ENCODE data around the gene CALHM3. TPM values are rescaled to one million over a fixed set of nuclear protein-coding genes. Genes with fewer than 3 reads are reported as not detected.

Gene CALHM3
- total RNA-seq, 1 donor from 2014 or later = not detected

DNA sequence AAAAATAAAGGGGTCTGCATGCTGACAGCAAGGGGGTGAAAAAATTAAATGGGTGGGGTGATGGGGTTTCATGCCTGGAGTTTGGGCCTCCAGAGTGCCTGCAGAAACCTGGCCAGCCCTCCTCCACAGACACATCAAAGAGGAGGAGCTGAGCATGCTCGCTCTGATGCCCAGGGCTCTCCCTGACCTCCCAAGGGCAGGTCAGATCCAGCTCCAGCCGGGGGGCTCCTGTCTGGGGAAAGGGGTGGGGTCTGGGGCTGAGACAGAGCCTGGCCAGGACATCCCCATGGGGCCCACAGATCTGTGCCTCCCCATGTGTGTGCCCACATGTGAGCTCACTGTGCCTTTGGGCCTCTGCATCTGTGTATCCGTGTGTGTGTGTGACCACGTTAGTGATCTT is 19.4 kb downstream of the CALHM3 start:
- Mint-ChIP-seq H3K36me3 (ENCODE audit: low read depth) (no peaks in the 10 kb centered on the region), H3K27ac (no peak overlapping the region), H3K4me1 (ENCODE audit: low read depth) (peaks cover 15% of the 10 kb centered on the region), H3K27me3 (ENCODE audit: insufficient read depth) (peaks cover 2% of the 10 kb centered on the region), H3K4me3 (no peak overlapping the region), H3K9me3 (no peaks in the 10 kb centered on the region)
- intact Hi-C loops (cut with micrococcal nuclease) = no loop called here
- DNase-seq (ENCODE audit: low spot score) = no peak

DNA sequence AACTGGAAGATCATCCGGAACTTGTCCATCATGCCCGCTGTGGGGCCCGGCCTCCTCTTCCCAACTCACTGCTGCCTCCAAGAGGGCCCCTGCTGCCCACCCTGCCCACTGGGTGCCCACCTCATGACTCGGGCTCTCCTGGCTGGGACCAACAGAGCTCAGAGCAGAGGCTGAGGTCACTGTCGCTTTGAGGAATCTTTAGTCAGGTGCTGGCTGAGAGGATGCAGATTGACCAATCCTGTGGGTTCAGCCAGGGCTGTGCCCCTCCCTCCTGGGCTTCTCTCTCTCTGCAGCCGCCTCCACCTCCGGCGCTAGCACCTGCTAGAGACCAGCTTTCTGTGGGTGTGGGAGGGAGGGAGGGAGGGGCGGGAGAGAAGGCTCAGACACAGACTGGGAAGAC is 20.3 kb downstream of the CALHM3 start, which contains the start of gene CALHM1:
Gene CALHM1 (minus strand): TSS at position 181 of the 400 bp plus-strand sequence. CDS start 149 bp downstream, at position 32.
- no peak for DNase-seq (ENCODE audit: low spot score)
- Mint-ChIP-seq H3K4me3 (no peak within 1 kb of the TSS), H3K9me3 (no peaks in the 10 kb centered on the region), H3K36me3 (ENCODE audit: low read depth) (no peaks in the 10 kb centered on the region), H3K27me3 (ENCODE audit: insufficient read depth) (peaks cover 2% of the 10 kb centered on the region), H3K27ac (no peak within 1 kb of the TSS), H3K4me1 (ENCODE audit: low read depth) (peaks cover 19% of the 10 kb centered on the region)
- intact Hi-C loops (cut with micrococcal nuclease) = no loop called here

DNA sequence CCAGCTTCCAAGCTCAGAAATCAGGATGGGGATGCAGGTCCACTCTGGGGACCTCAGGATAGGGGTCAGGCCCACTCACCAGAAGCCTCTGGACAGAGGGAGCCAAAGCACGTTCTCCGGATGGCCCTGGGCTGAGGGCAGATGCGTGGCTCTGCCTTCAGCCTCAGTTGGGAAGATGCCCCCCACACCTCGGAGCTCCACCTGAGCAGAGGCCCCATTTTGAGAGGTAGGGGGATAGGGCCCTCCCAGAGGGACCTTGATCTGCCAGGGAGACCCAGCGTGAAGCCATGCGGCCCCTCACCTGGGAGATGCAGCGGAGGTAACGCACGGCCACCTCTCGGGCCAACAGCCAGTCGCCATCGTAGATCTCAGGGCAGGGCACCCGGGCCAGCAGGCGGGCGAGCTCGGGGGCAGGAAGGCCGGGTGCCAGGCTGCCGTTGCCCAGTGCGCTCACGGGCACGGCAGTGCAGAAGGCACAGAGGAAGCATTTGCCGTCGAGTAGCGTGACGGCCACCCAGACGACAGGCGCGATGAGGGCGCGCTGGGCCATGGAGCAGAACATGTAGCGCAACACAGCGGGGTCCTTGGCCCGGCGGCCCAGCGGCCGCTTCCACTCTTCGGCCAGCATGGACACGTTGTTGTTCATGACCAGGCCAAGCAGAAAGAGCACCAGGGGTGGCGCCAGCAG is 21.0 kb downstream of the CALHM3 start:
- H3K27me3 Mint-ChIP-seq (ENCODE audit: insufficient read depth) = peaks cover under 1% of the 10 kb centered on the region
- intact Hi-C loops (cut with micrococcal nuclease) = no loop called here
- H3K27ac Mint-ChIP-seq = no peak overlapping the region

DNA sequence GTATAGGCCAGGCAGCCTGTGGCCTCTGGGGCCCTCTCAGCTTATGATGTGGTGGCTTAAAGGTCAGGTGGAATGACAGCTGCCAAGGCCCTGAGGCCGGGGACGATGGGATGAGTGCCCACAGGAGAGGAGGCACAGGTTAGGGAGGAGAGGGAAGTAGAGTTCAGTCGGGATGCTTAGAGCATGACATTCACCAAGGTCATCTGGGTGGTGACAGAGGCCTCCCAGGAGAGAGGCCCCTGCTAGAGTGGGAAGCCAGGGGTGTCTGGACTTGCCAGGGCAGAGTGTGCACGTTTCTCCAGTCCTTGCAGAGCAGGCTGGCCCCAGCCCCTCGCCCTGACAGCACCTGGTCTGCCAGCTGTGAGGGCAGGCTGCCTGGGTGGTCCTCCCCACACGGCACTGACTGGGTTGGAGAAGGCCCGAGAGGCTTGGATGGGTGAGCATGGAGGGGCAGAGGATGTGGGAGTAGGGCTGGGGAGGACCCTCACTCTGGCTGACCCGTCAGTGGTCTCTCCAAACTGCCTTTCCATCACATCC is 21.8 kb downstream of the CALHM3 start:
- Mint-ChIP-seq H3K36me3 (ENCODE audit: low read depth) (no peaks in the 10 kb centered on the region), H3K4me1 (ENCODE audit: low read depth) (peaks cover 28% of the 10 kb centered on the region), H3K27ac (peak overlapping the region; percentile 1), H3K27me3 (ENCODE audit: insufficient read depth) (no peaks in the 10 kb centered on the region), H3K9me3 (no peaks in the 10 kb centered on the region), H3K4me3 (no peak overlapping the region)
- no peak for DNase-seq (ENCODE audit: low spot score)
- intact Hi-C loops (cut with micrococcal nuclease) = no loop called here

More for the DNA sequence above, 21.0 kb downstream of the CALHM3 start:
- H3K4me3 Mint-ChIP-seq = no peak overlapping the region
- no peak for DNase-seq (ENCODE audit: low spot score)
- H3K36me3 Mint-ChIP-seq (ENCODE audit: low read depth) = no peaks in the 10 kb centered on the region
- peaks cover 23% of the 10 kb centered on the region for H3K4me1 Mint-ChIP-seq (ENCODE audit: low read depth)
- no peaks in the 10 kb centered on the region for H3K9me3 Mint-ChIP-seq

DNA sequence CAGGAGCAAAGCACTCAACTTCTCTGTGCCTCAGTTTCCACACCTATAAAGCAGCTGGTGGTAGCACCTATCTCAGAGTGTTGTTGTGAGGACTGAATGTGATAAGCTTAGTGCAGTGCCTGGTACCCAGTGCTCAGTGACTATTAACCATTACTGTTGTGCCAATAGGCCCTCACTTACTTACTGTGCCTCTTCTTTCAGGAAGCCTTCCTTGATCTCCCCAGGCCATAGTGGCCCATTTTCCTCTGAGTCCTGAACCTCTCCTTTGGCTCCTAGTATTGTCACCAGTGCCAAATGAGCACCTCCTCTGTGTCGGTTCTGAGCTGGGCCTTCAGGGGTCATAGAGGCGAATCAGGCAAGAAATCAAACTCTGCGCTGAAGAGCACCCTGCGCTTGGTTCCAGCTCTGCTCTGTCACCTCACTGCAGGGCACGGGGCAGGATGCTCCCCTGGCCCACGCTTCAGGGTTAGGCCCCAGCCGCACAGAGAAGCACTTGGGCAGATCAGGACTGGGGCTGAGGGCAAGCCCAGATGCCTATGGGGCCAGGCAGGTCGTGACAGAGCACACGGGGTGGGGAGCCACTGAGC is 22.9 kb downstream of the CALHM3 start:
- H3K27me3 Mint-ChIP-seq (ENCODE audit: insufficient read depth) = no peaks in the 10 kb centered on the region
- H3K9me3 Mint-ChIP-seq = no peaks in the 10 kb centered on the region
- H3K4me3 Mint-ChIP-seq = no peak overlapping the region
- intact Hi-C loops (cut with micrococcal nuclease) = no loop called here
- peaks cover 31% of the 10 kb centered on the region for H3K4me1 Mint-ChIP-seq (ENCODE audit: low read depth)
- no peak for DNase-seq (ENCODE audit: low spot score)
- peak overlapping the region; percentile 44 for H3K27ac Mint-ChIP-seq
- H3K36me3 Mint-ChIP-seq (ENCODE audit: low read depth) = no peaks in the 10 kb centered on the region

DNA sequence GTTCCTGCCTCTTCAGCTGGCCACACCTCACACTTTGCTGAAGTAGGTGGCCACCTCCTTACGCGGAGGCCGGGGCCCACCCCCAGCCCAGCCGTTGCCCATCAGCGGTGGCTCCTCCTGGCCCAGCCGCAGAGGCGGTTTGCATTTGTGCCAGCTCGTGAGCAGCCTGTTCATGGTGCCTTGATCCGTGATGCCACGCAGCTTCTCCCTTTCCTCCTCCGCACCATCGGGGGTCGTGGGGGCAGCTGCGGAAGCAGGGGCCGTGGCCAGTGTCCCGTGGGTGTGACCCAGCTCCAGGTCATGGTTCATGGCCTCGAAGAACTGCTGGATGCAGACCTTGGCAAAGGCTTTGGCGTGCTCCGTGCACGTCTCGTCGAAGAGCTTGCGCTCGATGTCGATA is 23.8 kb downstream of the CALHM3 start:
- no peak overlapping the region for H3K4me3 Mint-ChIP-seq
- intact Hi-C loops (cut with micrococcal nuclease) = no loop called here
- no peak overlapping the region for H3K27ac Mint-ChIP-seq
- peaks cover 38% of the 10 kb centered on the region for H3K4me1 Mint-ChIP-seq (ENCODE audit: low read depth)
- peaks cover 3% of the 10 kb centered on the region for H3K36me3 Mint-ChIP-seq (ENCODE audit: low read depth)
- DNase-seq (ENCODE audit: low spot score) = no peak
- no peaks in the 10 kb centered on the region for H3K9me3 Mint-ChIP-seq
- no peaks in the 10 kb centered on the region for H3K27me3 Mint-ChIP-seq (ENCODE audit: insufficient read depth)

DNA sequence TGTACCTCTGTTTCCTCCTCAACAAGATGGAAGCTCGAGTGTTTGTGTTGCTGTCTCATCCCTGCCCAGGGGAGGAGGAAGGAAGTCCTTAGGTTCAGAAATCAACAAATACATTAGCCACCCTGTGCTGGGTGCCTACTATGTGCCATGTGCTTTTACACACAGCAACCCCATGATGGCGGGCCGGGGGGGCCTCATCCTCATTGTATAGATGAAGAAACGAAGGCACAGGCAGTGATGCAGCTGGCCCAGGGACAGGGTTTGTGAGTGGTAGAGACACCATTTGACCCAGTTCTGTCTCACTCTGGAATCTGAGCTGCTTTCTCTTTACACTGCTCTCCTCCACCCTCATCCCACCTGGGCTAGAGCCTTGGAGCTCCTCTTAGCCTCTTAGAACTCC is 25.0 kb downstream of the CALHM3 start:
- peaks cover 38% of the 10 kb centered on the region for H3K4me1 Mint-ChIP-seq (ENCODE audit: low read depth)
- H3K4me3 Mint-ChIP-seq = peak overlapping the region; percentile 77
- no peak for DNase-seq (ENCODE audit: low spot score)
- H3K36me3 Mint-ChIP-seq (ENCODE audit: low read depth) = peaks cover 15% of the 10 kb centered on the region
- H3K27me3 Mint-ChIP-seq (ENCODE audit: insufficient read depth) = no peaks in the 10 kb centered on the region
- intact Hi-C loops (cut with micrococcal nuclease) = no loop called here
- H3K27ac Mint-ChIP-seq = peak overlapping the region; percentile 25
- H3K9me3 Mint-ChIP-seq = no peaks in the 10 kb centered on the region

DNA sequence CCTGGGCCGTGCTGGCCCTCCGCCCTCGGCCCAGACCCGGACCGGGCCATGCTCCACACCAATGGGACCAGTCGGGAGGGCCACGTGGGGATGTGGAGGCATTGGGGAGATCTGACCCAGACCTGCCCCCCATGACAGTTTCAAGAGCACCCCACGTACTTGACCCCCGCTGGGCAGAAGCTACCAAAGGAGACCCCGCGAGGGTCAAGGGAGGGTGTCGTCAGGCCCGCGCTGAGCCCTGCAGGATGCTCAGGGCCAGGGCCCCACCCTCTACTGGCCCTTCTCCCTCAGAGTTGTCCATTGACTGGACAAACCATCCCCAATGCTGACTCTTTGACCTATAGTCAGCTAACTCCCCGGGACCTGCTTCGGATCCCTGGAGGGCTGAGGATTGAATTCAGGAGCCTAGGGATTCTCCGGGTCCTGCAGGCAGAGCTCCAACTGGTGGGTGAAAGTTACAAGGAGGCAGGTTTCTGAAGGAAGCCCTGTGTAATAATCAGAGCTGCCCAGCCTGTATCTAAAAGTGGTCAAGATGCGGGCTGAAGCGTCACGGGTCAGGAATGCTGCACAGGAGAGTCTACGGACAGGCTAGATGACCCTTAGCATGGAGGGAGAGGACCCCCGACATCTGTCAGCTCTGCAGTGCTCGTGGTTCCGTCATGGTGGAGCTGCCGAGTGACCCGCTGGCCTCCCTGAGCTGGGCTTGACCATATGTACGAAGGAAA is 26.4 kb downstream of the CALHM3 start:
- Mint-ChIP-seq H3K36me3 (ENCODE audit: low read depth) (peaks cover 23% of the 10 kb centered on the region), H3K4me3 (peak overlapping the region; percentile 90), H3K27me3 (ENCODE audit: insufficient read depth) (no peaks in the 10 kb centered on the region), H3K27ac (peak overlapping the region; percentile 74), H3K4me1 (ENCODE audit: low read depth) (peaks cover 45% of the 10 kb centered on the region), H3K9me3 (no peaks in the 10 kb centered on the region)
- intact Hi-C loops (cut with micrococcal nuclease) = loop anchor here (1.0 kb wide), 2 partner anchors 19 to 33 kb away; no protein-coding TSS in a partner anchor
- DNase-seq (ENCODE audit: low spot score) = no peak

DNA sequence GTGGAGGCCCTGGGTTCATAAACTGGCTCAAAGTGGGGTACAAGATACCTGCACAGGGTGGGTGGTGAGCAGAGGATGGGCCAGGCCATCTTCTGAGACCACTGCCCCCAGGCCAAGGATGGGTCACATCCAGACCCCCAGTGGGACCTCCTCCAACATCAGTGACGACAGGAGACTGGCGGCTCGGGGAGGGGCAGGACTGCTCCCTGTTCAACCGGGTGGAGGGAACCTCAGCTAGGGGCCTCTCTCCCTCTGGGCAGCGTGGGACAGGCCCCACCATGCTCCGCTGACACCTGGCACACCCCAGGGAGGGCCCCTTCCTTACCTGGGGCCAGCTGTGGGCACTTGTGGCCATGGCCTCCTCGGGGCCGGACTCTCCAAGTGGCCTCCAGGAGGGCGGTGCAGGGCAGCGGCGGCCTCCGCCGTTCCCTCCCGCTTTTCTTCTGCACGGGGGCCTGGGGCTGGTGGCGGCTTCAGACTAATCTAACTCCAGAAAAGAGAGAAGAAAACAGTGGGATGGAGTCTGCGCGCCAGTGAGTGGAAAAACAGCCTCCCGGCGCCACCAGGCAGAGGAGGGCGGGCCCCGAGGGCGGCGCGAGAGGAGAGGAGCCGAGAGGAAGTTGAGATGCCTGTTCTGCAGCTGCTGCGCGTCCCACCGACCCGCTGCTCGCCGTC is 27.1 kb downstream of the CALHM3 start, which contains the start of gene CALHM2:
Gene CALHM2 (minus strand): TSS at position 540 of the 675 bp plus-strand sequence. CDS start 2,429 bp downstream, outside the sequence.
- peak; percentile 54 for DNase-seq (ENCODE audit: low spot score)
- Mint-ChIP-seq H3K27me3 (ENCODE audit: insufficient read depth) (no peaks in the 10 kb centered on the region), H3K27ac (peak within 1 kb of the TSS; percentile 88), H3K9me3 (no peaks in the 10 kb centered on the region), H3K4me1 (ENCODE audit: low read depth) (peaks cover 48% of the 10 kb centered on the region), H3K36me3 (ENCODE audit: low read depth) (peaks cover 25% of the 10 kb centered on the region), H3K4me3 (peak within 1 kb of the TSS; percentile 90)
- intact Hi-C loops (cut with micrococcal nuclease) = loop anchor here (1.0 kb wide), 2 partner anchors 19 to 33 kb away; no protein-coding TSS in a partner anchor

DNA sequence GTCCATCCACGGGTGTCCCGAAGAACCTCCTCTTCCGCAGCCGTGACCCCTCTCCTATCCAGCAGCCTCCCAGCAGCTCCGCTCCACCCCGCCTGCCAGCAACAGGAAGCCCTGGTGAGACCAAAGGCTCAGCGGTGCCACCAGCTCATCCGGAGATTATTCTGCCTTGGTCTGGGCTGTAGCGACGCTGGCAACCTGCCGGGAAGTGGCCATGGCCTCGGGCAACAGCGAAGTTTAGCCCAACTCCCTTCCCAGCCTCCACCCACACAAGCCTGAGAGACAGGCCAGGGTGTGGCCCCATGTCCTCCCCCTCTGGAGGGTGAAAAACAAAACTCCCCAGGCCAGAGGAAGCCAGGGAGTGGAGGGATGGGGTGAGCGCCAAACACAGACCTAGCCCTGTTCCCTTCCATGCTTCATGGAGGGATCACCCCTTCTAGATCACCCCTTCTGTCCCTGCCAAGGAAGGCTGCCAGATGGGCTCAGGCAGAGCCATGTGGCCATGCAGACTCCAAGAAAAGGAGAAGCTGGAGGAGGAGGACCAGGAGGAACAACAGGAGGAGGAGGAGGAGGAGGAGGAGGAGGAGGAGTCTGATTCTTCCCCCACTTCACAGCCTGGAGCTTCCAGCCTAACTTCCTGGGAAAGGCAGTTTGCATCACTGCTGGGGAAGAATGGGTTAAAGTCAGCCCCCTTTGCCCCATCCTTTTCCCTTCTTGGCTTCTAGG is 27.8 kb downstream of the CALHM3 start:
- H3K27ac Mint-ChIP-seq = peak overlapping the region; percentile 88
- intact Hi-C loops (cut with micrococcal nuclease) = no loop called here
- no peaks in the 10 kb centered on the region for H3K9me3 Mint-ChIP-seq
- peaks cover 27% of the 10 kb centered on the region for H3K36me3 Mint-ChIP-seq (ENCODE audit: low read depth)
- peak; percentile 34 for DNase-seq (ENCODE audit: low spot score)
- no peaks in the 10 kb centered on the region for H3K27me3 Mint-ChIP-seq (ENCODE audit: insufficient read depth)
- H3K4me3 Mint-ChIP-seq = peak overlapping the region; percentile 90
- peaks cover 50% of the 10 kb centered on the region for H3K4me1 Mint-ChIP-seq (ENCODE audit: low read depth)

DNA sequence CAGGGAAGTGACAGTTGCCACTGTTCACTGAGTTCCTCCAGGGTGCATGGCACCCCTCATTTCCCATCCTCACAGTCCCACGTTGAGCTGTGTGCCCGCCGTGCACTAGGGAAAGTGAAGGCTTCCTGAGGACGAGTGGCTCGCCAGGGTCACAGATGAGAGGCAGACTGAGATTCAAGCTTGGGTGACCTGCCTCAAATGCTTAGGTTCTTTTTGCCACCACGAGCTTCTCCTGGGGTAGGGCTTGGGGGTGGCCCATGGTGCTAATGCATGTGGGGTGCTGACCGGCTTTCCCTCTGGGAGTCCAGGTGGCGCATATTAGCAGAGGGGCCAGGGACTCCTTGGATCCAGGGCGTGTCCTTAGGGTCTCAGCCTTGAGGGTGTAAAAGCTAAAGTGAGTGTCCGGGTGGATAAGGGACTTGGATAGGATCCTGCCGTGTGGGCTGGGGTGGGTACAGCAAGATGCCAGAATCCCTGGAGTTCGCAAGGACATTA is 28.8 kb downstream of the CALHM3 start:
- no peaks in the 10 kb centered on the region for H3K27me3 Mint-ChIP-seq (ENCODE audit: insufficient read depth)
- H3K4me1 Mint-ChIP-seq (ENCODE audit: low read depth) = peaks cover 60% of the 10 kb centered on the region
- peak overlapping the region; percentile 90 for H3K4me3 Mint-ChIP-seq
- H3K9me3 Mint-ChIP-seq = no peaks in the 10 kb centered on the region
- H3K36me3 Mint-ChIP-seq (ENCODE audit: low read depth) = peaks cover 36% of the 10 kb centered on the region
- intact Hi-C loops (cut with micrococcal nuclease) = no loop called here
- H3K27ac Mint-ChIP-seq = peak overlapping the region; percentile 18
- DNase-seq (ENCODE audit: low spot score) = no peak

Data from activated T-helper 1 cell treated with anti-CD3 and anti-CD28 coated beads, Interleukin-12 subunit alpha, Interleukin-12 subunit beta, Interleukin-2, Interleukin-4 antibody, amounts not matched to agents 30 ng/mL and 10 ng/mL and 1 ng/mL, durations not matched to agents 14 hours and 24 hours and 36 hours (primary cell).